Measurements from ENCODE around the gene MEP1B.

The MEP1B gene

DNA sequence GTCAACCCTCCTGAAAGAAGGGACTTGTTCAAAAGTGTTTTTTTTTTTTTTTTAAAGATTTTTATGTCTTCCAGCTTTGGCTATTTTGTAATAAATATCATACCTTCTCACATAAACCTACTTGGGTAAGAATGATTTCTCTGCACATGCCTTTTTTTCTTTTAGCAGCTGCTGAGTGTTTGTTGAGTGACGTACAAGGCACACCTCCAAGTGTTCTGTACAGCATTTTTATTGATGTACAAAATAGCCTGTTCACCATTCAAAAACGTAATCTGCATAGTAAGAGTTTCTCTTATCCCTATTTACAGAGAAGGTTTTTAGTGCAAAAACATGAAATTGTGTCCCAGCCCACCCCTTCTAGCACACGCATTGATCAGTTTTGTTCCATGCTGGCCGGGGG lies 77.6 kb downstream of the MEP1B start:
- DNase-seq (ENCODE audit: low spot score), result no peak
